Left lung (tissue), 10 donors: ENCODE measurements around the gene MDH1. TPM values are rescaled to one million over a fixed set of nuclear protein-coding genes. Genes with fewer than 3 reads are reported as not detected.

Source experiments
- ATAC-seq: fragments of 200-7000 bp; cut with Tn5 transposase; one replicate; pipeline ENCODE4 v1.9.1; 2020; ENCODE audit warnings: moderate library complexity
- DNase-seq, 4 donors: peaks; one replicate each; pipeline ENCODE4 v3.0.0-alpha.2; 2013 to 2020
- H3K27ac ChIP-seq, 2 donors: fragments of 200-600 bp; sonication (generic) in 1 of 2; one replicate each; pipeline versions ENCODE4 v1.5.0 to v1.8.0; 2020 to 2021
- H3K27me3 ChIP-seq, 2 donors: fragments of 200-600 bp; sonication (generic) in 1 of 2; one replicate each; pipeline versions ENCODE4 v1.5.0 to v1.8.0; 2020 to 2021
- H3K36me3 ChIP-seq, 2 donors: fragments of 200-600 bp; sonication (generic) in 1 of 2; one replicate each; pipeline versions ENCODE4 v1.5.0 to v1.8.0; 2020 to 2021
- H3K4me1 ChIP-seq, 2 donors: fragments of 200-600 bp; one replicate each; pipeline ENCODE4 v1.8.0; 2021
- H3K4me3 ChIP-seq, 2 donors: fragments of 200-600 bp; sonication (generic) in 1 of 2; one replicate each; pipeline versions ENCODE4 v1.5.0 to v1.8.0; 2020 to 2021; ENCODE audit warnings: mild to moderate bottlenecking in 1 of 2
- H3K9me3 ChIP-seq, 2 donors: fragments of 200-600 bp; sonication (generic) in 1 of 2; one replicate each; pipeline versions ENCODE4 v1.5.0 to v1.8.0; 2020 to 2021
- CTCF ChIP-seq, 2 donors: fragments of 200-600 bp; sonication (generic) in 1 of 2; IDR thresholded peaks; one replicate each; pipeline versions ENCODE4 v1.5.0 to v1.8.0; 2021; ENCODE audit warnings: antibody characterized with exemption in 2 of 2
- intact Hi-C, 2 donors: fragments of 100-400 bp; cut with DNase I; formaldehyde crosslinking; loops; one replicate each; pipeline versions ENCODE4 v1.11.2 to v1.14.2; 2022
- polyA plus RNA-seq, 6 donors: library from polyadenylated mRNA; unstranded; fragments of 120-200 nt; gene quantifications; one replicate each; pipeline ENCODE4 v1.2.1, GENCODE V29; 2013; ENCODE audit not compliant: insufficient read length in 6 of 6
- total RNA-seq, 2 donors: library from RNA; stranded (reverse); fragmentation: NEBNext Ultra II Directional; extraction: Animal tissue kit (Norgen Biotek cat#: 25700); gene quantifications; one replicate each; pipeline ENCODE4 v1.2.1, GENCODE V29; 2021
- donor health status: DM: no; HTN: yes; CAD: no.
- donor health status: DM: no; HTN: no; CAD: no.

MDH1 gene
- total and polyA plus RNA-seq, 8 donors = 129 to 229 (median 191) TPM

- Histone ChIP-seq H3K27me3 (no peaks in the 10 kb centered on the region), H3K27ac (no peak overlapping the region), H3K4me3 (no peak overlapping the region), H3K36me3 (no peaks in the 10 kb centered on the region), H3K9me3 (no peaks in the 10 kb centered on the region), H3K4me1 (no peaks in the 10 kb centered on the region)
- TF ChIP-seq CTCF (IDR thresholded peaks at IDR 0.05) = no peak
- DNase-seq (no peak), ATAC-seq (no peak)
- intact Hi-C loops = no loop called here
Measured at GRCh38 chr2:63654959-63655358, 66.2 kb downstream of the MDH1 start.

Other genes starting within 250 kb of the MDH1 start
- gene WDPCP, start 486 bp upstream of the MDH1 start, total RNA-seq = 10 to 100 TPM in 1 of 2 donors, 1 to 10 TPM in 1; 9.0 to 10.8 TPM
- gene WDPCP, start 486 bp upstream of the MDH1 start, polyA plus RNA-seq = 10 to 100 TPM; 13.0 to 17.5 (median 15.8) TPM